ENCODE data around the gene CIBAR2. TPM values are rescaled to one million over a fixed set of nuclear protein-coding genes. Genes with fewer than 3 reads are reported as not detected.
A peak's percentile ranks its signal among the peaks of the same experiment; 100 is the strongest.

CIBAR2 gene
- total RNA-seq, 1 experiment from 2014 or later, result not detected

DNA sequence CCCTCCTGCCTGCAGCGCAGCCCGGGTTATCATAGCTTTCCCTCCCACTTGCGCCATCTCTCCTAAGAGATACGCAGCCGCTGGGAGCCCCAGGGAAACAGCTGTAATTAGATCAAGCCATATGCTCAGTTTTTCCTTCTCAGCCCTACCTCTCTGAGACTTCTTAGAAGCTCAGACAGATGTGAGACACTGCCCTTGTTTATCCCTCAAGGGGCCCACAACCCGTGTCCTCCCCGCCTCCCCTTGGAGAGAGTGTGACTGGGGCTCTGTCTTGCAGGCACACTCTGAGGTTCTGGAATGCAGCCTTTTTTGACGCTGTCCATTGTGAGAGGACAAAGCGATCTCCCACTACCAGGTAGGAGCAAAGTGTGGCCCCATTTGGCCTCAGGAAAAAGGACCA, 31.2 kb downstream of the CIBAR2 start:
- H3K4ac ChIP-seq (ENCODE audit: low read depth, low read length), result no peak overlapping the region
- H3K18ac ChIP-seq (ENCODE audit: insufficient read length, low read depth, low read length), result no peak overlapping the region
- peaks cover 20% of the 10 kb centered on the region; the same call in 1 of the 2 replicates for H3K27me3 ChIP-seq (ENCODE audit: insufficient read depth, low read length)
- no peaks in the 10 kb centered on the region for H3K79me2 ChIP-seq (ENCODE audit: insufficient read depth, low read length)
- WGBS (ENCODE audit: extremely low coverage, insufficient read length, low lambda C conversion rate), result no CpG with 5 or more reads among the region's 9 CpGs
- no peak overlapping the region for H2AK5ac ChIP-seq (ENCODE audit: insufficient read length, low read length)
- peaks cover 37 to 60% of the 10 kb centered on the region in 2 experiments for H3K4me1 Mint-ChIP-seq
- H3K27ac ChIP-seq (ENCODE audit: insufficient read length, low read depth, low read length), result no peak overlapping the region
- no peak overlapping the region for H3K9ac ChIP-seq (ENCODE audit: extremely low read depth, insufficient read length, low read length)
- no peaks in the 10 kb centered on the region; the same call in 1 of the 2 replicates for H3K4me1 ChIP-seq (ENCODE audit: insufficient read depth, low read length)
- peaks cover 98% of the 10 kb centered on the region for H3K27me3 Mint-ChIP-seq (ENCODE audit: low read depth)
- H3K79me1 ChIP-seq (ENCODE audit: insufficient read depth, low read depth, low read length, poor library complexity, severe bottlenecking), result no peaks in the 10 kb centered on the region
- no peak overlapping the region for H3K4me2 ChIP-seq (ENCODE audit: insufficient read depth, insufficient read length, low read length)
- no peak overlapping the region for H2BK12ac ChIP-seq (ENCODE audit: insufficient read length, low read depth, low read length)
- H3K23ac ChIP-seq (ENCODE audit: insufficient read length, low read depth, low read length), result no peak overlapping the region
- no peak overlapping the region for H2BK120ac ChIP-seq (ENCODE audit: low read depth, low read length, poor library complexity, severe bottlenecking)
- no peak overlapping the region for H2AFZ ChIP-seq (ENCODE audit: low read length)
- no peak overlapping the region for H2BK5ac ChIP-seq (ENCODE audit: insufficient read length, low read length)
- no peak overlapping the region for H2BK20ac ChIP-seq (ENCODE audit: low read depth, low read length, poor library complexity, severe bottlenecking)
- H3T11ph ChIP-seq (ENCODE audit: low read length), result no peak overlapping the region
- no peak overlapping the region for H3K56ac ChIP-seq (ENCODE audit: insufficient read length, low read depth, low read length)
- H4K5ac ChIP-seq (ENCODE audit: insufficient read length, low read depth, low read length), result no peak overlapping the region
- DNase-seq, result no peak
- H4K91ac ChIP-seq (ENCODE audit: insufficient read length, low read depth, low read length), result no peak overlapping the region
- peaks cover 0 to 16% (median 10%) of the 10 kb centered on the region in 3 experiments; a peak in 5 of 7 replicates for H3K36me3 Mint-ChIP-seq (ENCODE audit: insufficient read depth in 1 of 3, low read depth in 3 of 3)
- no peak overlapping the region for H3K14ac ChIP-seq (ENCODE audit: insufficient read depth, low read length)
- no peak overlapping the region for H4K8ac ChIP-seq (replicated peaks; ENCODE audit: insufficient read length, low read depth, low read length)
- TF ChIP-seq, protein P1, sequence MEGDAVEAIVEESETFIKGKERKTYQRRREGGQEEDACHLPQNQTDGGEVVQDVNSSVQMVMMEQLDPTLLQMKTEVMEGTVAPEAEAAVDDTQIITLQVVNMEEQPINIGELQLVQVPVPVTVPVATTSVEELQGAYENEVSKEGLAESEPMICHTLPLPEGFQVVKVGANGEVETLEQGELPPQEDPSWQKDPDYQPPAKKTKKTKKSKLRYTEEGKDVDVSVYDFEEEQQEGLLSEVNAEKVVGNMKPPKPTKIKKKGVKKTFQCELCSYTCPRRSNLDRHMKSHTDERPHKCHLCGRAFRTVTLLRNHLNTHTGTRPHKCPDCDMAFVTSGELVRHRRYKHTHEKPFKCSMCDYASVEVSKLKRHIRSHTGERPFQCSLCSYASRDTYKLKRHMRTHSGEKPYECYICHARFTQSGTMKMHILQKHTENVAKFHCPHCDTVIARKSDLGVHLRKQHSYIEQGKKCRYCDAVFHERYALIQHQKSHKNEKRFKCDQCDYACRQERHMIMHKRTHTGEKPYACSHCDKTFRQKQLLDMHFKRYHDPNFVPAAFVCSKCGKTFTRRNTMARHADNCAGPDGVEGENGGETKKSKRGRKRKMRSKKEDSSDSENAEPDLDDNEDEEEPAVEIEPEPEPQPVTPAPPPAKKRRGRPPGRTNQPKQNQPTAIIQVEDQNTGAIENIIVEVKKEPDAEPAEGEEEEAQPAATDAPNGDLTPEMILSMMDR (conservative IDR thresholded peaks at IDR 0.05), result no peak
- no peaks in the 10 kb centered on the region; a peak in 1 of 5 replicates for H3K9me3 Mint-ChIP-seq
- no peaks in the 10 kb centered on the region for H4K20me1 ChIP-seq (ENCODE audit: control insufficient read depth, insufficient read depth, insufficient read length)
- H3K4me3 Mint-ChIP-seq, result peak overlapping the region in 1 of 2 experiments; percentile 39; a peak in 3 of 5 replicates
- H2BK15ac ChIP-seq (ENCODE audit: low read depth, low read length), result no peak overlapping the region
- peaks cover 8% of the 10 kb centered on the region for H3K23me2 ChIP-seq (ENCODE audit: insufficient read length, low read depth, low read length, poor library complexity, severe bottlenecking)
- H3K9me3 ChIP-seq (ENCODE audit: control insufficient read depth, low read depth, low read length), result no peaks in the 10 kb centered on the region
- H3K27ac Mint-ChIP-seq, result no peak overlapping the region

Data from H9 (cell line).